ENCODE measurements around the gene CADPS2.
"Not testable (repeated sequence)": the region's sequence is repeated elsewhere in the genome, so short reads cannot be mapped to it uniquely, and the experiment has no call there.

Gene CADPS2

GRCh38 chr7:122304996-122305421 lies 581.3 kb downstream of the CADPS2 start:
- DNase-seq, result no peak

GRCh38 chr7:122304319-122304975 lies 581.8 kb downstream of the CADPS2 start, which contains the start of gene FEZF1:
TSS of gene FEZF1 (minus strand) at chr7:122304750. CDS start at chr7:122304437, 313 bp downstream.
- no peak for DNase-seq

DNA sequence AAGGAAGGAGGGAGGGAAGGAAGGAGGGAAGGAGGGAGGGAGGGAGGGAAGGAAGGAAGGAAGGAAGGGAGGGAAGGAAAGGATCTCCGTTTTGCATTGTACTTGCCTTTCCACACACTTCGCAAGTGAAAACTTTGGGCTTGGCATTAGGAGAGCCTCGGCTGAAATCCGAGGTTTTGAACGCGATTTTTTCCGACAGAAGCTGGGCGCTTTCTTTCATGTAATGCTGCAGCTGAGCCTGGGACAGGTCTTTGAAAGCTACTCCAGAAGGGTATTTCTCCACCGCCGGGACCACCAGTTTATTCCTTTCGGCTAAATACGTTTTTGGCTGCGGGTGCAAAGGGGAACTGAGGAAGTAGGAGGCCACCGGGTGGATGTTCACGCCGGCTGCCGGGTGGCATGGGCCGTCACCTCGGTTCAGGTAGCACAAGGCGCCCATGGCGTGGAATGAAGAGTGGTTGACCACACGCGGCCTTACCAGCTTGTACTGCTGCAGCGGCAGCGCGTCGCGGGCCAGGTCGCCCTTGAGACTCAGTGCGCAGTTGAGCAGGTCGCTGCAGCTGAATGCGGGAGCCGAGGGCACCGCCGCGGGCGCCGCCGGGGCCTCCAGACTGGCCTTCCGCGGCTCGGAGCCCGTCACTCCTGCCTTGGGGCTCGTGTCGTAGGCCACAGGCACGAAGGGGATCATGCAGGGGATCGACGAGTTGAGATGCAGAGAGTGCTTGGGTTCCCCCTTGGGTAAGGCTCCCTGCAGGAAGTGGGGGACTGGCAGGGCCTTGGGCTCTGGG lies 582.5 kb downstream of the CADPS2 start:
- DNase-seq, result no peak

- no peak for DNase-seq
These were observed 583.3 kb downstream of the CADPS2 start for GRCh38 chr7:122302761-122303530.

- DNase-seq, result no peak
These were observed 584.2 kb downstream of the CADPS2 start for GRCh38 chr7:122301858-122302760.

DNA sequence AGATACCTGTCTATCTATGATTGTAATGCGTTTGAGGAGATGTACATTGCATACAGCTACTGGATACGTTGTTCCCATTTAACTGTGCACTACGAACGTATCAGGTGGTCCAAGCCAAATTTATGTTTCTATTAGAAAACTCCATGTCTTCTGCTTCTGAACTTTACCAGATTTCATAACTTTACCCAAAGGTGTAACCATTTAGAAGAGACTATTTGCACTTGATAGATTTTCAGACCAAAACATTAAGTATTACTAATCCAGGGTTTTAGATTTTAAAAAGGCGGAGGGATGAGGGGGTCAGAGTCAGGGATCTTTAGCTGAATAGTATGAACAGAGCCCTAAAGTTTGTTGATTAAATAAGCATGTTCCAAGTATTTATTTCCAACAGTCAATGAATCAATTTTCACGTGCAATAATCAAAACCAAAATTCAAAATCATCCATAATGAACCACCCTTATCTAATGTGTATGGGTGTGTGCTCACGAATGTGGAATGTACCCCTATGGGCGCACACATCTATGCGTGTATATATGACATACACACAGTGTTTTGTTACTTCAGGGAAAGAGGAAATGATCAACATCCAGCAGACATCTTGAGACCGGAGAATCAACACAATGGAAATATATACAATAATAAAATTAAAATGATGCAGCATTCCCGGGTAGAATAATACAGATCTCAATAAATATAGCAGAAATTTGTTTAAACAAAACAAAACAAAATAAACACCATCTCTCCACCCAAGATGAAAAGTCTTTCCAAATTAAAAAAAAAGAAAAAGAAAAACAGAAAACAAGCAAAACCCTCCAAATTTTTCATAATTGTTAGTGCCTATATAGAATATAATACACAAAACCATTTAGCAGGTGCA lies 585.1 kb downstream of the CADPS2 start:
- DNase-seq, result no peak

DNA sequence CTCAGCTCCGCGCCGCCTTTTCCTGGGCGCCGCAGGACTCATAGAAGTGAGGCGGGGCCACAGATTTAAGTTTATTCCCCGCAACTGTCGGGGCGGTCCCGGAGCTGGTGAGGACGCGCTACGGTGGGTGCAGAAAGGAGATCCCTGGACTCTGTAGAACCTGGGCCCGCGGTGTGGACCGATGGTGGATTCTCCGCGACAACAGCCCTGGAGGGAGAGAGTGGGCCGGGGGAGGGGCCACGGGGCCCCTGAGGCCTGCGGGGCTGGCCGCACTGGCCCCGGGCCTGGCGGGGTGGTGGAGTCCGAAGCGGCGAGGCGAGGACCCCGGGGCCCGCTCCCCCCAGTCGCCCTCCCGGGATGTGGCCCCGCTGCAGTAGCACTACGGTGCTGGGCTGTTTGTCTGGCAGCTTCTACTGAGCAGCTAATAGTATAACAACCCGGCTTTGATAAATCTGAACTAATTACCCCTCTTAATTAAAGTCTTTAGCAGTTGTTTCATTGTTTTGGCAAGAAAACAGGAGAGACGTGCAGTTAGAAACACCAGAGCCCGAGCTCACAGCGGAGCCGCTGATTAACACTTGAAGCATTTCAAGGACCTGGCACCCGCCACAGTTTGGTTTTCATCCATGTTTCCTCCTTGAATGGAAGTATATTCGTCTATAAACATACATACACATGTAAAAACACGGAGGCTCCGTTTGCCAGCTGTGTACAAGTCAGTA lies 585.9 kb downstream of the CADPS2 start:
- DNase-seq, result no peak

DNA sequence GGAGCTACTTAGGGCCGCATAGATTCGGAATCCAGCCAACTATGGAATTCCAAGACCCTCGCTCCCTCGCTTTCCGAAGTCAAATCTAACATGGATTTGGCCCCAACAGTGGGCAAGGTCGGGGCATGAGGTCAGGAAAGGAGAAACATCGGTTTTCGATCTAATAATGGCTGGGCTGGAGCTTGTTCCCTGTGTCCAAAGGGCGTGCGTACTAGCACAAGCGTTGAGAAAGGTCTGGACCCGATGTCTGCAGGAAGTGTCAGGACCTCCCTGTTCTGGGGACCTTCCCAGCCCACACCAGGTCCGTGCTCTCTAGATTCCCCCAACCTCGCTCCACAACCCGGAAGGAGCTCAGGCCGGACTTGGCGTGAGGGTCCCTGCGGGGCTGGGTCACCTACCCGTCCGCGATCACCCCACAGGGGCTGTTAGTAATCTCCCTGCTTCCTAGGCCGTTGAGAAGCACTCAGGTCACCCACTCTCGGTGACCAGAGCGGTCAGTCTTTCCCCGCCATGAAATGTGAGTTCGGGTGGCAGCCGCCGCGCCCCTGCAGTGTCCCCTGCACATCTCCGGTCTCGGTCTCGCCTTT lies 586.5 kb downstream of the CADPS2 start:
- no peak for DNase-seq

DNA sequence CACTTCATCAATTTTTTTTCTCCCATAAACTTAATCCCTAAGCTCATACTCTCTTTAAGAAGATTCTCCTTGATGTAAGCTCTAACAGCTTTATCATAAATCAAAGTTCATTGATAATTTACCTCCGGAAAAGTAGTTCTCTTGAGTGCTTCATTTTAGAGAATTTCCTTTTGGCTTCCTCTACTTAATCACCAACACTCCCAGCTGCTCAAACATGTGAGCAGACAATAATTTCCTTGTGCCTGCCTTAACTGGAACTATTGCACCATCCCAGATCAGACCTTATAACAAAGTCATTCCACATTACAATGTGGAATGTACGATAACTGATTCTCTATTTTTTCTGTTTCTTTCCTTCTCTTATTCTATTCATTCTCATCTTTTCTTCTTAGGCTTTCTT lies 587.6 kb downstream of the CADPS2 start:
- DNase-seq, result no peak

DNA sequence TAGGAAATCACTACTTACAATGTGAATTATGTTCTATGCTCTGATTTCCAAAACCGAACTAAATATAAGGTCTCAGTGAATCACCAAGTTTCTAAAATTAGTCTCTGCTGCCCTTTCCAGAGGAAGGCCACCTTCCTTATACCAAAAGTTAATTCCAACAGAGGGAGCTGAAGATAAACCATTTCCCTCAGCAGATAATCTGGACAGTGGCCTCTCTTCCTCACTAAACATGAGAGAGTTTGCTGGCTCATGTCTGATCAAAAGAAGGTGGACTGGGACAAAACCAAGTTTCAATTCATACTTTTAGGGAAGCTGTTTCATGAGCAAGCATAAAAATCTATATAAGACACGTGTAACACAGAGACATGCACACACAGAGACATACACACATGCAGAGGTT lies 588.1 kb downstream of the CADPS2 start:
- DNase-seq, result no peak

- DNase-seq, result no peak
These were observed 595.1 kb downstream of the CADPS2 start for GRCh38 chr7:122291189-122291588.

DNA sequence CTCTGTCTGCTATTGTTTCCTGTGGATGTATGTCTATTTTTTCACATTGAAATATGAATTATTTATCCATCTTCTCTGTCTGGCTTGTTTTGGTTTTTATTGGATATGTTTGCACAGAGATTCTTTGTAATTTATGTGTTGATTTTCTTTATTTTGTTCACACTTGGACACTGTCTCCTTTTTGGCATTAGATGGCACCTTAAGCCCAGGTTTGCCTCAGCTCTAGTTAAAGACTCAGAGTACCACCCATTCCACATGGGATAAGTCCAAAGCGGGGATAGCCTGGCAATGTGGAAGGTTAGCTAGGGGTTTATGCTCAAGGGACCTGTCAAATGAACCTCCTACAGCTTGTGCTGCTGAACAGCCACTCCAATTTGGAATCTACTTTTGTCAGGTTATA lies 595.8 kb downstream of the CADPS2 start:
- DNase-seq, result no peak

- no peak for DNase-seq
These were observed 596.8 kb downstream of the CADPS2 start for GRCh38 chr7:122289426-122289825.

GRCh38 chr7:122284608-122285007 lies 601.7 kb downstream of the CADPS2 start:
- DNase-seq, result not testable (repeated sequence)

DNA sequence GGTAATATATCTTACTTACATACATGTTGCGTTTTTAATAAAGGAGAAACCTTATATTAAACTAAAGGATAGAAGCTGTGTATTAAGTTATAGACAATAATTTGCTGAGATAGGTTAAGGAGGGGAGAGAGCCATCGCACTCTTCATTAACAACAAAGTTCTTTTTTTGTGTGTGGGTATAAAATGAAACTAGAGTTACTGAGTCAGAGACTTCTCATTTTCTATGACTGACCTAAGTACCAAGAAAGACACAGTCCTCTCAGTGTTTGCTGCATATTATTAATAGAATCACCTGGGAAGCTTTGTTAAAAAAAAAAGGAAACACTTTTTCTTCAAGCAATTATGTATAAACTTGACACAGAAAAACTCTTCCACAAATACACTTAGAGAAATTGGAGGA lies 613.1 kb downstream of the CADPS2 start:
- no peak for DNase-seq

DNA sequence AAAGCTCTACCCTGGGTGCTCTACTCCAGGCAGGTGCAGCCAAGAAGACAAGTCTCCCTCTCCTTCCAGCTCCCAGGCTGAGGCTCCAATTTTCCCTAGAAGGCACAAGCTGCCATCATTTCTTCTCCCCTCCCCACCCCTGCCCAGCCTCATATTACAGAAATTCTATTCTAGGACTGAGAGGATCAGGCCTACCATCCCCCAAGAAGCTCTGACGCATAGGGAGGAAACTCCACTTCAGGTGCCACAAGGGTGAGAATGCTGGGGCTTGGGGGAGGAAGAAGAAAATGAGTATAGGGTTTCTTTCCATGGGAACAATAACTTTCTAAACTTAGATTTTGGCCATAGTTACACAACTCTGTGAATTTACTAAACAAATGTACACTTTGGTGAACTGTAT lies 617.0 kb downstream of the CADPS2 start:
- DNase-seq, result no peak
